ENCODE measurements around the gene PUS10.

PUS10 gene

GRCh38 chr2:60926741-60927552 is 91.1 kb downstream of the PUS10 start:
- Histone ChIP-seq H3K36me3 (ENCODE audit: insufficient read depth, low read length) (peaks cover 25% of the 10 kb centered on the region), H3K4me2 (ENCODE audit: insufficient read depth, low read length) (no peak overlapping the region), H2AFZ (ENCODE audit: low read depth, low read length) (no peak overlapping the region), H3K9ac (ENCODE audit: low read depth, low read length) (no peak overlapping the region), H3K4me1 (ENCODE audit: insufficient read depth, low read length) (no peaks in the 10 kb centered on the region), H3K27me3 (ENCODE audit: insufficient read depth, low read length, poor library complexity) (no peaks in the 10 kb centered on the region), H3K9me3 (ENCODE audit: insufficient read depth, low read length, severe bottlenecking) (no peaks in the 10 kb centered on the region), H3K4me3 (ENCODE audit: low read depth in 1 of 2, low read length in 2 of 2) (no peak overlapping the region), H4K20me1 (ENCODE audit: insufficient read depth, low read length) (no peaks in the 10 kb centered on the region), H3K27ac (ENCODE audit: low read length) (no peak overlapping the region), H3K79me2 (ENCODE audit: insufficient read depth, low read length) (no peaks in the 10 kb centered on the region)
- no peak for TF ChIP-seq CTCF (IDR thresholded peaks at IDR 0.05; ENCODE audit: borderline replicate concordance, extremely low read depth, low read length, poor library complexity, severe bottlenecking)
- no peak for TF ChIP-seq EZH2 (IDR thresholded peaks at IDR 0.05; ENCODE audit: borderline replicate concordance, low read depth, low read length, severe bottlenecking)
- ATAC-seq (ENCODE audit: insufficient read depth, low read depth) (no peak), DNase-seq (no peak)

DNA sequence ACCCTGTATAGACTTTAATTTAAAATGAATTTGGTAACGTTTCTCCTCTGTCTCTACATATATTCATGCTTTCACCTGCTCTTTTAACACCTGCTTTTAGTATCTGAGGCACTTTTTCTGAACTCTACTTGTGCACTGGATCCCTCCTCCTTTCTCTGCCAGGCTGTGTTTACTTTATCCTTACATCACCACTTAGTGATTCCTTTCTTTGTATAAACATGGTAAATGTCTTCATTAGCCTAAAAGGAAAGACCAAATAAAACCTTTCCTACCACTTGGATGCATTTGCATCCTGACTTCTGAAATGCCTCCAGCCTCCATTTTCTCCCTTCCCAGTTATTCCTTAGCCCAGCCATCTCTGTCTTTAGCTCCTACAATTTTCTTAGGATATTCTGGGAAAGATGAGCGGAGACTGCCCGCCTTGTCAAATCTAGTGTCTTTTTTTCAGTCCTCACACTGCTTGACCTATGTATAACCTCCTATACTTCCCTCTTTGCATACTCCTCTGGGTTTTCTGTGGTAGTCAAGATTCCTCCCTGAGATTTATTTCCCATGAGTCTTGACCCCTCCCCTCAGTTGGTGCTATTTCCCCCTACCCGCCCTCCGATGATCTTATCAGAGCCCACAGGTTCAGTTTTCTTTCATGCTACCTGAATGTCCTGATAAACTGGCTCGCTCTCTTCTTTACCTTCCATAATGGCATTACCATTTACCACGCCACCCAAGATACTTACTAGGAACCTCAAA is 91.9 kb downstream of the PUS10 start:
- H3K27me3 ChIP-seq (ENCODE audit: insufficient read depth, low read length, poor library complexity) = no peaks in the 10 kb centered on the region
- no peaks in the 10 kb centered on the region for H3K4me1 ChIP-seq (ENCODE audit: insufficient read depth, low read length)
- H3K79me2 ChIP-seq (ENCODE audit: insufficient read depth, low read length) = no peaks in the 10 kb centered on the region
- H4K20me1 ChIP-seq (ENCODE audit: insufficient read depth, low read length) = no peaks in the 10 kb centered on the region
- no peak for DNase-seq
- H3K36me3 ChIP-seq (ENCODE audit: insufficient read depth, low read length) = peaks cover 29% of the 10 kb centered on the region
- TF ChIP-seq EZH2 (IDR thresholded peaks at IDR 0.05; ENCODE audit: borderline replicate concordance, low read depth, low read length, severe bottlenecking) = no peak
- no peak for TF ChIP-seq CTCF (IDR thresholded peaks at IDR 0.05; ENCODE audit: borderline replicate concordance, extremely low read depth, low read length, poor library complexity, severe bottlenecking)
- H3K4me3 ChIP-seq (ENCODE audit: low read depth in 1 of 2, low read length in 2 of 2) = no peak overlapping the region
- H3K9me3 ChIP-seq (ENCODE audit: insufficient read depth, low read length, severe bottlenecking) = no peaks in the 10 kb centered on the region
- no peak overlapping the region for H3K9ac ChIP-seq (ENCODE audit: low read depth, low read length)
- H2AFZ ChIP-seq (ENCODE audit: low read depth, low read length) = no peak overlapping the region
- no peak overlapping the region for H3K4me2 ChIP-seq (ENCODE audit: insufficient read depth, low read length)
- ATAC-seq (ENCODE audit: insufficient read depth, low read depth) = no peak
- H3K27ac ChIP-seq (ENCODE audit: low read length) = no peak overlapping the region

GRCh38 chr2:60907329-60907728 is 110.7 kb downstream of the PUS10 start:
- no peaks in the 10 kb centered on the region for H3K4me1 ChIP-seq (ENCODE audit: insufficient read depth, low read length)
- no peaks in the 10 kb centered on the region for H4K20me1 ChIP-seq (ENCODE audit: insufficient read depth, low read length)
- no peak for DNase-seq
- no peak overlapping the region for H3K4me3 ChIP-seq (ENCODE audit: low read depth in 1 of 2, low read length in 2 of 2)
- H3K9ac ChIP-seq (ENCODE audit: low read depth, low read length) = no peak overlapping the region
- H3K27ac ChIP-seq (ENCODE audit: low read length) = no peak overlapping the region
- H3K9me3 ChIP-seq (ENCODE audit: insufficient read depth, low read length, severe bottlenecking) = no peaks in the 10 kb centered on the region
- no peak overlapping the region for H3K4me2 ChIP-seq (ENCODE audit: insufficient read depth, low read length)
- no peaks in the 10 kb centered on the region for H3K27me3 ChIP-seq (ENCODE audit: insufficient read depth, low read length, poor library complexity)
- no peaks in the 10 kb centered on the region for H3K79me2 ChIP-seq (ENCODE audit: insufficient read depth, low read length)
- no peak overlapping the region for H2AFZ ChIP-seq (ENCODE audit: low read depth, low read length)
- TF ChIP-seq EZH2 (IDR thresholded peaks at IDR 0.05; ENCODE audit: borderline replicate concordance, low read depth, low read length, severe bottlenecking) (no peak), CTCF (IDR thresholded peaks at IDR 0.05; ENCODE audit: borderline replicate concordance, extremely low read depth, low read length, poor library complexity, severe bottlenecking) (no peak)
- ATAC-seq (ENCODE audit: insufficient read depth, low read depth) = no peak
- peaks cover 15% of the 10 kb centered on the region; the same call in 1 of the 2 replicates for H3K36me3 ChIP-seq (ENCODE audit: insufficient read depth, low read length)

Data from DND-41 (cell line).